ENCODE results near the gene AZIN2.
"Not testable (repeated sequence)": the region's sequence is repeated elsewhere in the genome, so short reads cannot be mapped to it uniquely, and the experiment has no call there.

AZIN2 gene

GRCh38 chr1:33096363-33097005 lies 15.5 kb downstream of the AZIN2 start:
- DNase-seq, result no peak

GRCh38 chr1:33097137-33097611 lies 16.2 kb downstream of the AZIN2 start:
- no peak for DNase-seq

- DNase-seq, result no peak
Observed at GRCh38 chr1:33097762-33098161, 16.8 kb downstream of the AZIN2 start.

GRCh38 chr1:33098371-33098770 lies 17.4 kb downstream of the AZIN2 start:
- DNase-seq, result no peak

- no peak for DNase-seq
Observed at GRCh38 chr1:33099290-33100118, 18.6 kb downstream of the AZIN2 start.

- DNase-seq, result not testable (repeated sequence)
Observed at GRCh38 chr1:33100119-33100415, 19.1 kb downstream of the AZIN2 start.

GRCh38 chr1:33110477-33110876 lies 29.5 kb downstream of the AZIN2 start:
- no peak for DNase-seq

- DNase-seq, result no peak
Observed at GRCh38 chr1:33111965-33112364, 31.0 kb downstream of the AZIN2 start.

GRCh38 chr1:33117440-33118085 lies 36.6 kb downstream of the AZIN2 start:
- DNase-seq, result no peak

- DNase-seq, result no peak
Observed at GRCh38 chr1:33118274-33118673, 37.3 kb downstream of the AZIN2 start.

GRCh38 chr1:33119050-33119449 lies 38.1 kb downstream of the AZIN2 start:
- DNase-seq, result no peak

- DNase-seq, result no peak
Observed at GRCh38 chr1:33119532-33120217, 38.7 kb downstream of the AZIN2 start.

GRCh38 chr1:33120436-33121231 lies 39.7 kb downstream of the AZIN2 start:
- DNase-seq, result no peak

- no peak for DNase-seq
Observed at GRCh38 chr1:33121728-33122127, 40.8 kb downstream of the AZIN2 start.

GRCh38 chr1:33122483-33123178 lies 41.7 kb downstream of the AZIN2 start:
- no peak for DNase-seq

- no peak for DNase-seq
Observed at GRCh38 chr1:33123266-33123665, 42.3 kb downstream of the AZIN2 start.

- not testable (repeated sequence) for DNase-seq
Observed at GRCh38 chr1:33124647-33125046, 43.7 kb downstream of the AZIN2 start.

GRCh38 chr1:33126411-33127000 lies 45.6 kb downstream of the AZIN2 start:
- no peak for DNase-seq

GRCh38 chr1:33127001-33127823 lies 46.3 kb downstream of the AZIN2 start:
- peak; percentile 96 for DNase-seq

GRCh38 chr1:33128781-33129180 lies 47.8 kb downstream of the AZIN2 start:
- DNase-seq, result no peak

GRCh38 chr1:33130297-33130696 lies 49.3 kb downstream of the AZIN2 start:
- no peak for DNase-seq

Data from NCI-H1417 treated with DMSO at 0.1 percent for 48 hours (cell line).